Measurements from ENCODE around the gene GGT1. TPM values are rescaled to one million over a fixed set of nuclear protein-coding genes. Genes with fewer than 3 reads are reported as not detected.

The GGT1 gene
- total and polyA plus RNA-seq, 2 donors (not counting 3 experiments of a cell fraction or from before 2014, with no cell fraction given), result 1.8 to 2.0 TPM

GRCh38 chr22:24584166-24584790 is 18.7 kb upstream of the GGT1 start:
- no peak for TF ChIP-seq CTCF (IDR thresholded peaks at IDR 0.05; ENCODE audit: extremely low read depth in 1 of 2, insufficient read depth in 1 of 2, low read depth in 1 of 2, low read length in 2 of 2)
- no peak for TF ChIP-seq GATA2 (IDR thresholded peaks at IDR 0.05; ENCODE audit: insufficient read depth, insufficient read length, low read depth, low read length)
- Histone ChIP-seq H2AFZ (ENCODE audit: low read depth, low read length) (no peak overlapping the region), H3K4me3 (replicated peaks in 1 of 3; ENCODE audit: insufficient read depth in 1 of 3, low read depth in 1 of 3, low read length in 3 of 3) (no peak overlapping the region), H3K9ac (replicated peaks; ENCODE audit: extremely low read depth, insufficient read depth, low read length) (no peak overlapping the region), H3K27me3 (ENCODE audit: control insufficient read depth in 2 of 2, insufficient read depth in 2 of 2, low read length in 2 of 2) (no peaks in the 10 kb centered on the region), H3K4me2 (ENCODE audit: insufficient read depth, low read length) (no peak overlapping the region), H3K36me3 (ENCODE audit: control insufficient read depth in 2 of 2, extremely low read depth in 1 of 2, insufficient read depth in 2 of 2, low read length in 2 of 2) (peaks cover 0 to 3% of the 10 kb centered on the region in 2 experiments), H3K9me3 (replicated peaks; ENCODE audit: control insufficient read depth, insufficient read depth, low read length) (no peaks in the 10 kb centered on the region), H4K20me1 (replicated peaks; ENCODE audit: control insufficient read depth, extremely low read depth, insufficient read depth, low read length) (no peaks in the 10 kb centered on the region), H3K4me1 (ENCODE audit: control insufficient read depth, extremely low read depth, insufficient read depth, low read length) (no peaks in the 10 kb centered on the region), H3K79me2 (ENCODE audit: control insufficient read depth, insufficient read depth, low read length) (no peaks in the 10 kb centered on the region), H3K27ac (ENCODE audit: insufficient read depth, low read depth, low read length) (no peak overlapping the region), H3K9me1 (replicated peaks; ENCODE audit: control insufficient read depth, extremely low read depth, insufficient read depth, low read length) (no peaks in the 10 kb centered on the region)
- ChIA-PET POLR2A (no interaction called here), CTCF (interaction anchor here (0.9 to 2.2 kb wide), 3 partner anchors 9 to 188 kb away, joined by 3 to 7 read pairs (median 3); partner anchors contain the start of gene LRRC75B)
- DNase-seq (ENCODE audit: low read depth, low spot score) (no peak), FAIRE-seq (no peak)
- no TSS peak for BruUV-seq (replicated peaks)
- intact Hi-C loops (cut with micrococcal nuclease), result no loop called here
- dilution Hi-C loops (cut with MboI; ENCODE audit: extremely low pct_ligation_motif_present, low sequenced_read_pairs), result no loop called here

- Histone ChIP-seq H3K4me2 (ENCODE audit: insufficient read depth, low read length) (no peak overlapping the region), H3K36me3 (ENCODE audit: control insufficient read depth in 2 of 2, extremely low read depth in 1 of 2, insufficient read depth in 2 of 2, low read length in 2 of 2) (peaks cover 0 to 3% of the 10 kb centered on the region in 2 experiments), H2AFZ (ENCODE audit: low read depth, low read length) (no peak overlapping the region), H3K9ac (replicated peaks; ENCODE audit: extremely low read depth, insufficient read depth, low read length) (no peak overlapping the region), H3K9me3 (replicated peaks; ENCODE audit: control insufficient read depth, insufficient read depth, low read length) (no peaks in the 10 kb centered on the region), H3K9me1 (replicated peaks; ENCODE audit: control insufficient read depth, extremely low read depth, insufficient read depth, low read length) (no peaks in the 10 kb centered on the region), H3K4me1 (ENCODE audit: control insufficient read depth, extremely low read depth, insufficient read depth, low read length) (no peaks in the 10 kb centered on the region), H3K79me2 (ENCODE audit: control insufficient read depth, insufficient read depth, low read length) (no peaks in the 10 kb centered on the region), H3K27me3 (ENCODE audit: control insufficient read depth in 2 of 2, insufficient read depth in 2 of 2, low read length in 2 of 2) (no peaks in the 10 kb centered on the region), H3K4me3 (replicated peaks in 1 of 3; ENCODE audit: insufficient read depth in 1 of 3, low read depth in 1 of 3, low read length in 3 of 3) (no peak overlapping the region), H3K27ac (ENCODE audit: insufficient read depth, low read depth, low read length) (no peak overlapping the region), H4K20me1 (replicated peaks; ENCODE audit: control insufficient read depth, extremely low read depth, insufficient read depth, low read length) (no peaks in the 10 kb centered on the region)
- ChIA-PET POLR2A (interaction anchor here (0.6 kb wide), 1 partner anchor 9 kb away, joined by 4 read pairs; no protein-coding TSS in a partner anchor), CTCF (interaction anchor here (2.2 kb wide), 1 partner anchor 187 kb away, joined by 7 read pairs; no protein-coding TSS in a partner anchor)
- intact Hi-C loops (cut with micrococcal nuclease) (no loop called here), dilution Hi-C loops (cut with MboI; ENCODE audit: extremely low pct_ligation_motif_present, low sequenced_read_pairs) (no loop called here)
- FAIRE-seq (no peak), DNase-seq (ENCODE audit: low read depth, low spot score) (no peak)
- TF ChIP-seq FOS (IDR thresholded peaks at IDR 0.05; ENCODE audit: borderline replicate concordance, insufficient read depth, low read length), result no peak
- TF ChIP-seq CTCF (IDR thresholded peaks at IDR 0.05; ENCODE audit: extremely low read depth in 1 of 2, insufficient read depth in 1 of 2, low read depth in 1 of 2, low read length in 2 of 2), result no peak
- TF ChIP-seq MAX (IDR thresholded peaks at IDR 0.05; ENCODE audit: insufficient read depth, insufficient read length), result no peak
- TF ChIP-seq MYC (IDR thresholded peaks at IDR 0.05; ENCODE audit: low read depth, low read length), result no peak
- TF ChIP-seq POLR2AphosphoS5 (IDR thresholded peaks at IDR 0.05; ENCODE audit: insufficient read depth, low read depth, low read length), result no peak
- no peak for TF ChIP-seq POLR2A (IDR thresholded peaks at IDR 0.05; ENCODE audit: low read depth, low read length)
- no peak for TF ChIP-seq EZH2 (IDR thresholded peaks at IDR 0.05; ENCODE audit: borderline replicate concordance, low read depth, low read length, severe bottlenecking)
- no peak for TF ChIP-seq JUN (IDR thresholded peaks at IDR 0.05; ENCODE audit: borderline replicate concordance, insufficient read depth, insufficient read length, low read depth)
- no peak for TF ChIP-seq GATA2 (IDR thresholded peaks at IDR 0.05; ENCODE audit: insufficient read depth, insufficient read length, low read depth, low read length)
- no TSS peak for BruUV-seq (replicated peaks)
These were observed 18.1 kb upstream of the GGT1 start for GRCh38 chr22:24584871-24585411.
